ENCODE results near the gene MYRFL.

Gene MYRFL

GRCh38 chr12:69918287-69918686 lies 93.3 kb downstream of the MYRFL start:
- no peak overlapping the region for H2AFZ ChIP-seq (ENCODE audit: low read depth)
- no peaks in the 10 kb centered on the region for H3K27me3 ChIP-seq (ENCODE audit: insufficient read depth, low read depth)
- H3K4me1 ChIP-seq (ENCODE audit: low read depth, poor library complexity, severe bottlenecking), result no peaks in the 10 kb centered on the region
- no peak overlapping the region for H3K4me2 ChIP-seq
- H4K20me1 ChIP-seq (ENCODE audit: insufficient read depth), result no peaks in the 10 kb centered on the region
- H3K36me3 ChIP-seq (ENCODE audit: insufficient read depth), result no peaks in the 10 kb centered on the region
- no peaks in the 10 kb centered on the region for H3K79me2 ChIP-seq (ENCODE audit: insufficient read depth, low read depth)
- H3K4me3 ChIP-seq (IDR thresholded peaks at IDR 0.05; ENCODE audit: insufficient read depth, low read depth, low read length), result no peak overlapping the region
- no peak for TF ChIP-seq CTCF (conservative IDR thresholded peaks at IDR 0.05; ENCODE audit: low read depth, low read length)
- H3K27ac ChIP-seq, result no peak overlapping the region
- H3K9ac ChIP-seq, result no peak overlapping the region

GRCh38 chr12:69919495-69919894 lies 94.5 kb downstream of the MYRFL start:
- H3K27ac ChIP-seq, result no peak overlapping the region
- no peak overlapping the region for H3K4me3 ChIP-seq (IDR thresholded peaks at IDR 0.05; ENCODE audit: insufficient read depth, low read depth, low read length)
- H3K36me3 ChIP-seq (ENCODE audit: insufficient read depth), result no peaks in the 10 kb centered on the region
- H3K4me1 ChIP-seq (ENCODE audit: low read depth, poor library complexity, severe bottlenecking), result peaks cover 5% of the 10 kb centered on the region
- H3K27me3 ChIP-seq (ENCODE audit: insufficient read depth, low read depth), result no peaks in the 10 kb centered on the region
- H4K20me1 ChIP-seq (ENCODE audit: insufficient read depth), result no peaks in the 10 kb centered on the region
- no peaks in the 10 kb centered on the region for H3K79me2 ChIP-seq (ENCODE audit: insufficient read depth, low read depth)
- no peak overlapping the region for H3K4me2 ChIP-seq
- no peak overlapping the region for H3K9ac ChIP-seq
- no peak overlapping the region for H2AFZ ChIP-seq (ENCODE audit: low read depth)
- TF ChIP-seq CTCF (conservative IDR thresholded peaks at IDR 0.05; ENCODE audit: low read depth, low read length), result no peak

GRCh38 chr12:69921831-69922230 lies 96.8 kb downstream of the MYRFL start:
- Histone ChIP-seq H3K9ac (no peak overlapping the region), H3K27ac (no peak overlapping the region), H3K36me3 (ENCODE audit: insufficient read depth) (no peaks in the 10 kb centered on the region), H3K27me3 (ENCODE audit: insufficient read depth, low read depth) (no peaks in the 10 kb centered on the region), H3K4me2 (no peak overlapping the region), H3K4me1 (ENCODE audit: low read depth, poor library complexity, severe bottlenecking) (peaks cover 24% of the 10 kb centered on the region), H3K79me2 (ENCODE audit: insufficient read depth, low read depth) (no peaks in the 10 kb centered on the region), H3K4me3 (IDR thresholded peaks at IDR 0.05; ENCODE audit: insufficient read depth, low read depth, low read length) (no peak overlapping the region), H4K20me1 (ENCODE audit: insufficient read depth) (no peaks in the 10 kb centered on the region), H2AFZ (ENCODE audit: low read depth) (no peak overlapping the region)
- TF ChIP-seq CTCF (conservative IDR thresholded peaks at IDR 0.05; ENCODE audit: low read depth, low read length), result no peak

GRCh38 chr12:69922999-69923398 lies 98.0 kb downstream of the MYRFL start:
- Histone ChIP-seq H2AFZ (ENCODE audit: low read depth) (no peak overlapping the region), H3K4me2 (no peak overlapping the region)
- no peak for TF ChIP-seq CTCF (conservative IDR thresholded peaks at IDR 0.05; ENCODE audit: low read depth, low read length)

More at GRCh38 chr12:69922999-69923398, 98.0 kb downstream of the MYRFL start:
- H3K4me3 ChIP-seq (IDR thresholded peaks at IDR 0.05; ENCODE audit: insufficient read depth, low read depth, low read length), result no peak overlapping the region
- H3K79me2 ChIP-seq (ENCODE audit: insufficient read depth, low read depth), result no peaks in the 10 kb centered on the region
- no peaks in the 10 kb centered on the region for H3K36me3 ChIP-seq (ENCODE audit: insufficient read depth)
- H4K20me1 ChIP-seq (ENCODE audit: insufficient read depth), result no peaks in the 10 kb centered on the region
- H3K27me3 ChIP-seq (ENCODE audit: insufficient read depth, low read depth), result no peaks in the 10 kb centered on the region
- peaks cover 24% of the 10 kb centered on the region for H3K4me1 ChIP-seq (ENCODE audit: low read depth, poor library complexity, severe bottlenecking)
- H3K9ac ChIP-seq, result no peak overlapping the region
- H3K27ac ChIP-seq, result no peak overlapping the region
